ENCODE measurements around the gene ZNF543. TPM values are rescaled to one million over a fixed set of nuclear protein-coding genes. Genes with fewer than 3 reads are reported as not detected.

The ZNF543 gene
- total and polyA plus RNA-seq, 2 of the 13 experiments (the other 11 are each of a cell fraction or from before 2014, with no cell fraction given), result 2.1 to 8.9 TPM

GRCh38 chr19:57280165-57280961 is 39.9 kb upstream of the ZNF543 start, which contains the start of gene ZNF460 (continued):
- TF ChIP-seq ZNF784 (CRISPR knock-in tag; IDR thresholded peaks at IDR 0.05; ENCODE audit: borderline replicate concordance), result no peak
- no peak; the same call in 1 of the 2 replicates for TF ChIP-seq ZNF879 (CRISPR knock-in tag; IDR thresholded peaks at IDR 0.05)
- peak; percentile 59; the same call in 1 of the 2 replicates for TF ChIP-seq ZNF772 (CRISPR knock-in tag; IDR thresholded peaks at IDR 0.05)
- TF ChIP-seq TAF15 (IDR thresholded peaks at IDR 0.05; ENCODE audit: low read depth, low read length, poor library complexity, severe bottlenecking), result no peak
- TF ChIP-seq AHR (CRISPR knock-in tag; IDR thresholded peaks at IDR 0.05), result no peak; the same call in none of the 2 replicates
- no peak for TF ChIP-seq TCF7L2 (IDR thresholded peaks at IDR 0.05; ENCODE audit: low read depth, low read length)
- no peak for TF ChIP-seq NFAT5 (CRISPR knock-in tag; IDR thresholded peaks at IDR 0.05)
- TF ChIP-seq FOSL1 (CRISPR knock-in tag; IDR thresholded peaks at IDR 0.05; ENCODE audit: borderline replicate concordance), result no peak
- no peak for TF ChIP-seq ZNF383 (CRISPR knock-in tag; IDR thresholded peaks at IDR 0.05; ENCODE audit: borderline replicate concordance)
- peak; percentile 14 to 66 for TF ChIP-seq POLR2A (IDR thresholded peaks at IDR 0.05; ENCODE audit: insufficient read depth in 1 of 2, low read depth in 2 of 2, low read length in 2 of 2)
- TF ChIP-seq ZNF883 (CRISPR knock-in tag; IDR thresholded peaks at IDR 0.05; ENCODE audit: not compliant biosample characterization), result peak; percentile 66
- peak; percentile 97 for TF ChIP-seq GABPB1 (CRISPR knock-in tag; IDR thresholded peaks at IDR 0.05)
- TF ChIP-seq KLF9 (CRISPR knock-in tag; IDR thresholded peaks at IDR 0.05; ENCODE audit: low read depth), result no peak
- TF ChIP-seq CBX1 (IDR thresholded peaks at IDR 0.05; ENCODE audit: low read depth), result no peak
- TF ChIP-seq NFKBIZ (CRISPR knock-in tag; IDR thresholded peaks at IDR 0.05), result no peak
- no peak; the same call in 1 of the 2 replicates for TF ChIP-seq FOXO1 (CRISPR knock-in tag; IDR thresholded peaks at IDR 0.05)
- TF ChIP-seq ZSCAN30 (CRISPR knock-in tag; IDR thresholded peaks at IDR 0.05), result 0 out of 2 replicates have a peak, but pooled peaks have one; percentile 19
- no peak; the same call in 1 of the 2 replicates for TF ChIP-seq ARNTL (CRISPR knock-in tag; IDR thresholded peaks at IDR 0.05)
- TF ChIP-seq SIX4 (CRISPR knock-in tag; IDR thresholded peaks at IDR 0.05), result no peak; the same call in 1 of the 2 replicates
- TF ChIP-seq ZNF503 (CRISPR knock-in tag; IDR thresholded peaks at IDR 0.05), result no peak
- TF ChIP-seq ATF7 (IDR thresholded peaks at IDR 0.05), result peak; percentile 99
- peak; percentile 94 for TF ChIP-seq ATF7 (CRISPR knock-in tag; IDR thresholded peaks at IDR 0.05)
